OCI-LY3 (cell line): ENCODE measurements around the gene PITRM1.

ENCODE experiments used
- EZH2phosphoT487 ChIP-seq: fragments of 200-600 bp; shearing (Covaris generic); IDR thresholded peaks from 2 replicates; pipeline ENCODE4 v1.6.1; 2018; ENCODE audit warnings: antibody characterized with exemption, mixed run types, low read depth
- TF ChIP-seq, protein P1 (sequence below): fragments of 200-600, 300-600 bp; sonication (generic); IDR thresholded peaks from 2 replicates; pipeline ENCODE4 v1.5.1; 2014; ENCODE audit warnings: antibody characterized with exemption, low read length, low read depth

GRCh38 chr10:3190817-3191216 lies 18.2 kb upstream of the PITRM1 start:
- TF ChIP-seq, protein P1, sequence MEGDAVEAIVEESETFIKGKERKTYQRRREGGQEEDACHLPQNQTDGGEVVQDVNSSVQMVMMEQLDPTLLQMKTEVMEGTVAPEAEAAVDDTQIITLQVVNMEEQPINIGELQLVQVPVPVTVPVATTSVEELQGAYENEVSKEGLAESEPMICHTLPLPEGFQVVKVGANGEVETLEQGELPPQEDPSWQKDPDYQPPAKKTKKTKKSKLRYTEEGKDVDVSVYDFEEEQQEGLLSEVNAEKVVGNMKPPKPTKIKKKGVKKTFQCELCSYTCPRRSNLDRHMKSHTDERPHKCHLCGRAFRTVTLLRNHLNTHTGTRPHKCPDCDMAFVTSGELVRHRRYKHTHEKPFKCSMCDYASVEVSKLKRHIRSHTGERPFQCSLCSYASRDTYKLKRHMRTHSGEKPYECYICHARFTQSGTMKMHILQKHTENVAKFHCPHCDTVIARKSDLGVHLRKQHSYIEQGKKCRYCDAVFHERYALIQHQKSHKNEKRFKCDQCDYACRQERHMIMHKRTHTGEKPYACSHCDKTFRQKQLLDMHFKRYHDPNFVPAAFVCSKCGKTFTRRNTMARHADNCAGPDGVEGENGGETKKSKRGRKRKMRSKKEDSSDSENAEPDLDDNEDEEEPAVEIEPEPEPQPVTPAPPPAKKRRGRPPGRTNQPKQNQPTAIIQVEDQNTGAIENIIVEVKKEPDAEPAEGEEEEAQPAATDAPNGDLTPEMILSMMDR, result no peak
- no peak for TF ChIP-seq EZH2phosphoT487
